Breast epithelium (tissue), 3 donors: Measurements from ENCODE around the gene TEX261.

Experiments
- CTCF ChIP-seq, 3 donors: fragments of 450-650 bp; IDR thresholded peaks; one replicate each; pipeline ENCODE4 v1.5.1; 2016 to 2017; ENCODE audit warnings: antibody characterized with exemption in 3 of 3, mild to moderate bottlenecking in 3 of 3, moderate library complexity in 3 of 3
- POLR2A ChIP-seq: fragments of 450-650 bp; IDR thresholded peaks from one replicate; pipeline ENCODE4 v1.6.1; 2016; ENCODE audit warnings: antibody characterized with exemption, mild to moderate bottlenecking, moderate library complexity
- POLR2AphosphoS5 ChIP-seq, 3 donors: sonication (generic); formaldehyde crosslinking; IDR thresholded peaks; one replicate each; pipeline ENCODE4 v1.6.1; 2017; ENCODE audit warnings: antibody characterized with exemption in 3 of 3

- TF ChIP-seq CTCF (IDR thresholded peaks at IDR 0.05) (no peak), POLR2A (no peak), POLR2AphosphoS5 (IDR thresholded peaks at IDR 0.05) (no peak)
These were observed 11.7 kb upstream of the TEX261 start for GRCh38 chr2:71006323-71006722.
